Stimulated activated naive CD4-positive, alpha-beta T cell (primary cell): ENCODE measurements around the gene SMYD2.

Experiments used
- DNase-seq, 6 experiments: peaks; one replicate each; lab custom pipeline; 2025; lab: John Stamatoyannopoulos, UW

SMYD2 gene

GRCh38 chr1:214329470-214330220 lies 48.7 kb downstream of the SMYD2 start:
- DNase-seq = no peak

- DNase-seq = no peak
These were observed 49.3 kb downstream of the SMYD2 start for GRCh38 chr1:214330222-214330621.

- DNase-seq = no peak
These were observed 49.8 kb downstream of the SMYD2 start for GRCh38 chr1:214330715-214331114.

GRCh38 chr1:214331180-214331579 lies 50.2 kb downstream of the SMYD2 start:
- no peak for DNase-seq

DNA sequence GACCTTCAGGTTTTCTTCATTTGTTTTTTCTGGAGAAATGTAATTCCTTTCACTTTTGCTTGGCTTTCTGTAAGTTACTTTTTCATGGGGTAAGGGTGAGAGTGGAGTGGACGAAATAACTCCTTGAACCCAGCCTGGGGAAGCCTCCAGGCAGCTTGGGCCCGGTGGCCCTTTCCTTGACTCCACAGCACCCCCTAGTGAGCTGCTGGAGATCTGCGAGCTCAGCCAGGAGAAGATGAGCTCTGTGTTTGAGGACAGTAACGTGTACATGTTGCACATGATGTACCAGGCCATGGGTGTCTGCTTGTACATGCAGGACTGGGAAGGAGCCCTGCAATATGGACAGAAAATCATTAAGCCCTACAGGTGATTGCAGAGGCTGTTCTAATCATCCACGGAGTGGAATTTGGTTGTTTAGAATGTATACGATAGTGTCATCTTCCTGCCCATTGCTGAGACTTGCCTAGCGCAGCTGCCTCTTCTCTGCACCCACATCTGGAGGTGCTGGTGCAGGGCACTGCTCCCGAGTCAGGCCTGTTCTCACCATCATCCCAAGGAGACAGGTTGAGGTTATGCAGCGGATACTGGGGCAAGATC lies 51.0 kb downstream of the SMYD2 start:
- peak; percentile 6 to 52 (median 22) for DNase-seq

DNA sequence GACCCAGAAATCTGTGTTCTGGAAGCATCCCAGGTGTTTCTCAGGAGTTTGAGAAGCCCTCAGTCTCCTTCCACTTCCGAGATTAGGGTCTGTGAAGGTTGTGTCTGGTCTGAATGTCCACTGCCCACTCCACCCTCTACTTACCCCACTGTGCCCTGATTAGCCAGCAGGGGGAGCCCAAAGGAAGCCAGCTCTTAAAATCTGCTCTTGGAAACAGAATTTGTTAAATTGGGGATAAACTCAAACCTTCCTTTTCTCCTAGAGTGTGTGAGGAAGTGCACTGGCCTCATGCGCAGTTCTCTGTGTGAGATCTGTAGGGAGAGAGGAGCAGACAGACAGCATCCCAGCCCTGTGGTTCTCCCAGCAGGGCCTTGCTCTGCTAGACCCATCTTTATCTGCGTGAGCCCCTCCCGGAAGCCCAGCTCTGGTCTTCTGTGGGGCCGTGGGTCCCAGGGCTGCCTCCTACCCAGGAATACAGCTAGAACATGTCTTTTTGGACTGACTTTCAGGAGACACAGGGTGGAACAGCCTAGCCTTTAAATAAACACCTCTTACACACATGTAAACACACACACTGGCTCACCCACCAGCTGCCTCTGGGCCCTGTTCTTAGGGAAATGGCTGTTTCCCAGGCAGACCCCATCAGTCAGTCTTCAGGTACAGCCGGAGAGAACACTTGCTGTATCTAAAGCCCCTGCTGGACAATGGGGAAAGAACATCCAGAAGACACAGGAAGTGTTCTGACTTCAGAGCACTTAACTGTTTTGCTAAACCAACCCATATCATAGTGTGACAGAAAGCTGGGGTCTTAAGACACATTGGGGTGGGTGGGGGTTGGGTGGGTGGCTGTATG lies 52.2 kb downstream of the SMYD2 start:
- DNase-seq = peak in 4 of 6 experiments; percentile 2 to 35 (median 6)

- DNase-seq = no peak
These were observed 54.6 kb downstream of the SMYD2 start for GRCh38 chr1:214335567-214335966.

DNA sequence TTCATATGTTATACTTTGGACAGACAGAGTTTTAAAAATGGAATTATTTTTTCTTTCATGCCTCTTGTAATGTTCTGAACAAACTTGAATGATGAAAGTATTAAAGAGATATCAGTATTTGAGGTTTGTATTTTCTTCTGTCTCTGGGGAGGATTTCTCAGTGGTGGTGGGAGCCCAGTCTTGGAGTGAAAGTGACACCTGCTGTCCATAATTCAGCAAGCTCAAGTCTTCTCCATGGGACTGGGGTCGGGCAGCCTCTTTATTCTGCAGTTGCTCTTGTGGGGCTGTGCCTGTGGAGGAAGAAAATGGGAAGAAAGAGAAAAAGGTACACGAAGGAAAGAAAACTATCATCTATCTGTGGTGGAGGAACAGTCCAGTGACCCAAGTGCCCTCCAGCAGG lies 56.1 kb downstream of the SMYD2 start:
- DNase-seq = no peak

DNA sequence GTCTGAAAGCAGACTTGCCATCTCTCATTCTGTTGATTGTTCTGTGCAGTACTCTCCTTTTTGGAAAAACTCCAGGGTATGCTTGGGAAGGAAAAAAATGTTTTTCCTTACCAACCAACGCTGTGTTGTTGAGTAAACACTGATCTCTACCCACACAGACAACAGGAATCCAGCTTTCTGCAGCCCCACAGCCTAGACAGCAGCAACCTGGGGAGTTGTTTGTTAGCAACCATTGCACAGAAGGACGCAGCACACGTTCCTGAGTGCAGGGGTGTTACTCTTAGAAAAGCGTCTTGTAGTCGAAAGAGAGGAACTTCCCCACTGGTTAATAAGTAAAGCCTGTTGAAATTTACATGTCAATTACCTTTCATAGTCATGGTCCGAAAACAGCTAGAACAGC lies 56.6 kb downstream of the SMYD2 start:
- DNase-seq = no peak

DNA sequence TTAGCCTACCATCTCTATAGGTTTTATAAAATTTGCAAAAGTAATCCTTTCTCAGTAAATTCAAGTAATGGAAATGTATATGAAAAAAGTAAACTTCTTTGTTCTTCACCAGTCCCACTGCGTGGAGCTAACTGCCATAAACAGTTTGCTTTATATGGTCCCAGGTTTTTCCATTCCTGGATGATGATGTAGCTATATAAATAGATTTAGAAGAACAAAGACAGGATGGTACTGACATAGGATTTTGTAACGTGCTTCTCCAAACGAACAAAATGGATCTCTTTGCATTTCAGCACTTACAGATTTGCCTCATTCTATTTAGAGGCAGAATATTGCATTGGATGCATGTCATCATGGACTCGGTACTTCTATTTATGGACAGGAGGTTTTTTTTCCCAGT lies 57.3 kb downstream of the SMYD2 start:
- DNase-seq = no peak

GRCh38 chr1:214341459-214341858 lies 60.5 kb downstream of the SMYD2 start:
- no peak for DNase-seq

DNA sequence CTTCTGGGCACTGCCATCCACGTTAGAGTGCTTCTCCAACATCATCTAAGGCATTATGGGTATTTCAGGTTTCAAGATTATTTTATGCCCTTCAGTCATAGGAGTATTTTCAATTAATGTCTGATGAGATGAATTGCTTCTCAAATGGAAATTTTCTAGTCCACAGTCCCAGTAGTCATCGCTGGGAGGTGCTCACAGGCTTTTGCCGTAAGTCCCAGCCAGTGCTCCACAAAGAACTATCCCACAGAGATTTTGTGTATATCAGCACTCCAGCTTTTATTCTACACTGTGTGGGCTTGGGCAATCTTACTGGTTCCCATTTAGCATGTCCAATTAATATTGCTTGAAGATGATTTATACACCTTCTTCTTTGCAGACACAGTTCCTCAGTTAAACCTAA lies 61.0 kb downstream of the SMYD2 start:
- DNase-seq = no peak

- no peak for DNase-seq
These were observed 61.6 kb downstream of the SMYD2 start for GRCh38 chr1:214342525-214342924.

DNA sequence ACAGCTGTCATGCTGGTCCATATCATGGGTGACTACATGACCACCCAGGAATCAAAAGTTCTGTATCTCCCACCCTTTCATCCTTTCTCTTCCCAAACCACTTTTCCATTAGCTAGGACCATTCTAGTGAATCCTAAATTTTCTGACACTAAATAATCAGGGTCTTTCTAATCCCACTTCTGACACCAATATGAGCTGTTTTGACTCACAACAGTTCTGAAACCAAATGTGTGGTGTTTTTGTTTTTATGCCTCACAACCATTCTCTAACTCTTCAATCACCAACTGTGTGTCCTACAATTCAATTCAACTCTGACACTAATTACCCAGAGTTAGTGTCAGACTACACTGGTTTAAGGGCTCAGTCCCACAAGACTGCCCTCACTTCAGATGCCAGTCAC lies 63.9 kb downstream of the SMYD2 start:
- DNase-seq = no peak

DNA sequence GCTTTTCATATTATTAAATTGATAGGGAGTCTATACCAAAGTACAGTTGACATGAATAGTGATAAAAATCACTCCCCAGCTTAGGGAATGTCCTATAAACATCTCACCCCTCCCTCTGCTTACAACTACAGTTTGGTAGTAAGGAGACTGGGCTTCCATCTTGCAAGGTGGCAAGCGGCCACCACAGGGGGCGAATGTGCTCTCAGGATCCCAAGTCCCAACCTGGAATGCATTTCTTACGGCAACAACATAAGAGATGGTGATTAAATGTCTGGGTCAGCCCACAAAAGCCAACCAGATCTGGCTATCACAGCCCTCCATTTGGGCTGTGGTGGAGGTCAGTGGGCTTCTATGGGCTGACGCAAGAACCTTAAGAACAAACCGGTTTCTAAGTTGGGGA lies 68.0 kb downstream of the SMYD2 start:
- no peak for DNase-seq

DNA sequence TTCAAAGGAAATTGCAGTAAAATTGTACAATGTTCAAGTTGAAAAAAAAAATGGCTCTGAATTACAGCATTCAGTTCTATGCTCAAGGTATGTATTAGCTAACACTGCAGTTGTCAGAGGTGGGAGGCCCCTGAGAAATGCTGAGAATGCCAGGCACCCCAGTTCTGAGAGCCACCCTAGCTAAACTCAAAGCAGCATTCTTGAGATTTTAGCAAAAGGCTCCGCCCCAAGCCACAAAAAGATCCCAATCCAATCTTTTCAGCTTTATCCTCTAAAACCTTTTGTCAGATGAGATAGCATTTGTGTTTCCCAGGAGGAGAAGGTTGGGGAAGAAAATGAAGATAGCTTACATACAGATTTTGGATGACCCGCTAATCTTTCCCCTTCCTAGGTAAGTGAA lies 68.8 kb downstream of the SMYD2 start:
- DNase-seq = no peak

- no peak for DNase-seq
These were observed 70.8 kb downstream of the SMYD2 start for GRCh38 chr1:214351551-214352277.

DNA sequence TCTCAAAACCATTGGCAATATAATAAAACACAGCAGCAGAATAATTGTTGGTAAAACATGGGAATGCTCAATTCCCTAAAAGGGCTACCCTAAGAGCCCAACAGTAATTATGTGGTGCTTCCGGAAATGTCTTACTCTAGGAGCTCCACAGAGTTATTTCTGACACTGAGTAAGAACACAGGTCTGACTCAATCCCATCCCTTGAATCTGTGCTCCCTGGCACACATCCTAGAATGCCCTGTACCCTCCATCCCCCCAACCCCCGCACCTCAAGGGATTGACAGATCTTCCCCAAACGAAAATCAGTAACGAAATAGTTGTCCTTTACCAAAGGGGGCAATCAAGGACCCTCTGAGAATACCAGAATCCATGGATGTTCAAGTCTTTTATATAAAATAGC lies 71.9 kb downstream of the SMYD2 start:
- no peak for DNase-seq

DNA sequence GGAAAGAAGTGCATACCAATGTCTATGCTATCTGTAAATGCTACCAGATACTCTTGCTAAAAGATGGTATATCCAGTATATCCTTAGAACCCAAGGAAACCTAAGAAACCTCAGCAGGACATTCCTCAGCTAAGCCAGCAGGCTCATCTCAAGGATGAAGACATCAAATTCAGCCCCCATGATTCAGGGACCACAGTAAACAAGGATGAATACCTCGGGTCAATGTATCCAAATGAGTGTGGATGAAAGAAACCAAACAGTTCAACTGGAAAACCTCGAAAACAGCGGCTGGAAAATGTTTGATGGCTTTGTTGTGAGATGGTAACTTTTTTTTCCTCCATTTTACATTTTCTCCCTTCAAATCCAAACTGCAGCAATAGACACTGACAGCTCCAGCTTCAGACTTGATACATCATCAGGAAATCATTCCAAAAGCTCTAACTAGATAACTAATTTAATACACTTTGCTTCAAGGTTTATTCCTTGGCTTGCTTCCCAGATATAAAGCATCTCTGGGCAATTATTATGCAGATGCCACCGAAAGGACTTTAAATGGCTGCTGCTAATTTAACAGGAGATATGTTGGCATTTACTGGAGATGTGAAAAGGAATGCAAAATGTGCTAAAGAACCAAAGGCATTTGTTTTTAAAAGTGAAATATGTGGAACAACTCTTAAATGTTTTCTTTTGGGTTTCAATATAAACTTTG lies 73.6 kb downstream of the SMYD2 start:
- DNase-seq = no peak

DNA sequence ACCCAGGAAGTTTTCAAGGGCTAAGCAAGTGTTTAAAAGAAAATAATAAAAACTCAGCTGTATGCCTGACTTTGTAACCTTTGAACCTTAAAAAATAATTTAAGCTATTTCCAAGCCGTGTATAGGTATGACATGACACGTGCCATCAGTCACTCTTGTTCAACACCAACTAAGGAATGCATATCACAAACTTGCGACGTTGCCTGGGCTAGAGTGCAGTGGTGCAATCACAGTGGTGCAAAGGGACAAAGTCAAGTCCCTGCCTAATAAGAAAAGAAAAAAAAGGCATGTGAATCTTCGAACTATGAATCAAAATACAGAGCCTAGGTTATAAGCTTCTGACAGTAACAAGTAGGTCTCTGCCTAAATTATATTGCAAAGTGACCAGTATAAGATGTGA lies 79.2 kb downstream of the SMYD2 start:
- DNase-seq = no peak

DNA sequence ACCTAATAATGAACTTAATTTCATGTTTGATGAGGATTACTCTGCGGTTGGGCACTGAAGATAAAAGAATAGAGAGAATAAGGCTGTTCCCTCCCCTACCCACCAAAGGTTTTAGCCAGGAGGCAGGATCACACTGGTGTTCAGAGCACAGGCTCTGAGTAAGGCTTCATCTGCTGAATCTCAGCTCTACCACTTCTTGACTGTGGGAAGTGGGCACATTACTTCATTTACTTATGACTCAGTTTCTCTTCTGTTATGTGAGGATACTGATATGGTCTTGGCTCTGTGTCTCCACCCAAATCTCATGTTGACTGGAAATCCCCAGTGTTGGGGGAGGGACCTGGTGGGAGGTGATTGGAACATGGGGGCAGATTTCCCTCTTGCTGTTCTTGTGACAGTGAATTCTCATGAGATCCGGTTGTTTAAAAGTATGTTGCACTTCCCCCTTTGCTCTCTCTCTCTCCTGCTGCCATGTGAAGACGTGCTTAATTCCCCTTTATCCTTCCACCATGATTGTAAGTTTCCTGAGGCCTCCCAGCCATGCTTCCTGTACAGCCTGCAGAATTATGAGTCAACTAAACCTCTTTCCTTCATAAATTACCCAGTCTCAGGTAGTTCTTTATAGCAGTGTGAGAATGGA lies 79.7 kb downstream of the SMYD2 start:
- DNase-seq = no peak
